GM19328 (cell line): ENCODE results near the gene ZNF865.

Source experiments
- ATAC-seq: cut with Tn5 transposase; IDR thresholded peaks from one replicate; pipeline ENCODE4 v1.9.1; 2021; ENCODE audit warnings: mild to moderate bottlenecking, moderate library complexity; ENCODE audit not compliant: unreplicated experiment

ZNF865 gene

GRCh38 chr19:55656988-55657747 lies 51.7 kb downstream of the ZNF865 start:
- no peak for ATAC-seq

GRCh38 chr19:55658846-55659459 lies 53.5 kb downstream of the ZNF865 start:
- no peak for ATAC-seq

- ATAC-seq: no peak
These were observed 54.4 kb downstream of the ZNF865 start for GRCh38 chr19:55659822-55660221.

GRCh38 chr19:55660404-55660803 lies 55.0 kb downstream of the ZNF865 start:
- no peak for ATAC-seq

- ATAC-seq: no peak
These were observed 55.5 kb downstream of the ZNF865 start for GRCh38 chr19:55660991-55661390.

- no peak for ATAC-seq
These were observed 56.4 kb downstream of the ZNF865 start for GRCh38 chr19:55661826-55662225.

- no peak for ATAC-seq
These were observed 58.5 kb downstream of the ZNF865 start for GRCh38 chr19:55663846-55664536.

- no peak for ATAC-seq
These were observed 61.0 kb downstream of the ZNF865 start for GRCh38 chr19:55666343-55667005.
